HEK293 (cell line): Measurements from ENCODE around the gene TCF7L2.

Experiments used
- GFI1B ChIP-seq: fragments of 450-650 bp; formaldehyde crosslinking; IDR thresholded peaks from 2 replicates; pipeline ENCODE4 v1.5.1; 2016; ENCODE audit warnings: missing biosample characterization, missing genetic modification characterization
- KLF10 ChIP-seq: fragments of 450-650 bp; IDR thresholded peaks from 2 replicates; pipeline ENCODE4 v1.5.1; 2018; ENCODE audit warnings: missing biosample characterization, mild to moderate bottlenecking, missing genetic modification characterization
- RBAK ChIP-seq: fragments of 450-650 bp; formaldehyde crosslinking; IDR thresholded peaks from 2 replicates; pipeline ENCODE4 v1.5.1; 2016; ENCODE audit warnings: missing biosample characterization, missing genetic modification characterization
- SALL2 ChIP-seq: fragments of 450-650 bp; formaldehyde crosslinking; IDR thresholded peaks from 2 replicates; pipeline ENCODE4 v1.5.0; 2017; ENCODE audit warnings: missing biosample characterization, mild to moderate bottlenecking, missing genetic modification characterization, borderline replicate concordance
- SETDB1 ChIP-seq: IDR thresholded peaks from one replicate; pipeline ENCODE4 v1.6.1; 2017; ENCODE audit warnings: mild to moderate bottlenecking, low read length, moderate library complexity, mixed read lengths; ENCODE audit not compliant: insufficient read length
- SP2 ChIP-seq: fragments of 450-650 bp; formaldehyde crosslinking; IDR thresholded peaks from 2 replicates; pipeline ENCODE4 v1.5.1; 2016; ENCODE audit warnings: missing biosample characterization, missing genetic modification characterization
- SP3 ChIP-seq: fragments of 450-650 bp; formaldehyde crosslinking; IDR thresholded peaks from 2 replicates; pipeline ENCODE4 v1.5.1; 2016; ENCODE audit warnings: missing biosample characterization, missing genetic modification characterization
- ZNF354C ChIP-seq: fragments of 450-650 bp; formaldehyde crosslinking; IDR thresholded peaks from 2 replicates; pipeline ENCODE4 v1.5.1; 2016; ENCODE audit warnings: missing biosample characterization, missing genetic modification characterization, low read depth, borderline replicate concordance
- ZNF416 ChIP-seq: fragments of 450-650 bp; formaldehyde crosslinking; IDR thresholded peaks from 2 replicates; pipeline ENCODE4 v1.5.1; 2016; ENCODE audit warnings: missing biosample characterization, missing genetic modification characterization
- ZNF660 ChIP-seq: fragments of 450-650 bp; IDR thresholded peaks from 2 replicates; pipeline ENCODE4 v1.5.1; 2018; ENCODE audit warnings: missing biosample characterization, mild to moderate bottlenecking, missing genetic modification characterization
- ZXDB ChIP-seq: fragments of 450-650 bp; formaldehyde crosslinking; IDR thresholded peaks from 2 replicates; pipeline ENCODE4 v1.5.1; 2016; ENCODE audit warnings: missing biosample characterization, missing genetic modification characterization
- TF ChIP-seq, protein P1 (sequence below): fragments of 450-650 bp; formaldehyde crosslinking; IDR thresholded peaks from 2 replicates; pipeline ENCODE4 v1.5.1; 2016; ENCODE audit warnings: missing biosample characterization, missing genetic modification characterization, borderline replicate concordance
- TF ChIP-seq, protein P2 (sequence below): fragments of 450-650 bp; IDR thresholded peaks from 2 replicates; pipeline ENCODE4 v1.5.1; 2018; ENCODE audit warnings: missing biosample characterization, mild to moderate bottlenecking, missing genetic modification characterization
- TF ChIP-seq, protein P3 (sequence below): fragments of 450-650 bp; formaldehyde crosslinking; IDR thresholded peaks from 2 replicates; pipeline ENCODE4 v1.5.1; 2016; ENCODE audit warnings: missing biosample characterization, missing genetic modification characterization
- TF ChIP-seq, protein P4 (sequence below): fragments of 450-650 bp; formaldehyde crosslinking; IDR thresholded peaks from 2 replicates; pipeline ENCODE4 v1.5.1; 2016; ENCODE audit warnings: missing biosample characterization, missing genetic modification characterization
- TF ChIP-seq, protein P5 (sequence below): fragments of 450-650 bp; formaldehyde crosslinking; optimal IDR thresholded peaks from 2 replicates; pipeline ENCODE3; 2016; ENCODE audit warnings: missing biosample characterization, mild to moderate bottlenecking, missing genetic modification characterization
- TF ChIP-seq, protein P6 (sequence below): fragments of 450-650 bp; formaldehyde crosslinking; IDR thresholded peaks from 2 replicates; pipeline ENCODE4 v1.5.1; 2016; ENCODE audit warnings: missing biosample characterization, missing genetic modification characterization

TCF7L2 gene

DNA sequence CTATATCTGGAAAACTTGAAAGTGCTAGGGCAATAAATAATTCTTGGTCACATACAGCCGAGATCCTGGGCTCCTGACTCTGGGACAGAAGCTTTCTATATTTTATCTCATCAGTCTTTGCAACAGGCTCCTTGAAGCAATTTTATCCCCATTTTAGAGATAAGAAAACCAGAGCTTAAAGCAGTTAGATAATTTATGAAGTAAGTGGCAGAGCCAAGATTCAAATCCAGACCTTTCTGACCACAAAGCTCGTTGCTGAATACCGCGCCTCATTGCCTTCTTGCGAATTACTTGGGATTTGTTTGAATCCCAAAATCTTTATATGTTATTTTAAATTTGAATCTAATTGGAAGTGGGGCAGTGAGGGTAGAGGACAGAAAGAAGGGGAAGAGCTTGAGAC lies 106.0 kb downstream of the TCF7L2 start (continued):
- TF ChIP-seq, protein P1, sequence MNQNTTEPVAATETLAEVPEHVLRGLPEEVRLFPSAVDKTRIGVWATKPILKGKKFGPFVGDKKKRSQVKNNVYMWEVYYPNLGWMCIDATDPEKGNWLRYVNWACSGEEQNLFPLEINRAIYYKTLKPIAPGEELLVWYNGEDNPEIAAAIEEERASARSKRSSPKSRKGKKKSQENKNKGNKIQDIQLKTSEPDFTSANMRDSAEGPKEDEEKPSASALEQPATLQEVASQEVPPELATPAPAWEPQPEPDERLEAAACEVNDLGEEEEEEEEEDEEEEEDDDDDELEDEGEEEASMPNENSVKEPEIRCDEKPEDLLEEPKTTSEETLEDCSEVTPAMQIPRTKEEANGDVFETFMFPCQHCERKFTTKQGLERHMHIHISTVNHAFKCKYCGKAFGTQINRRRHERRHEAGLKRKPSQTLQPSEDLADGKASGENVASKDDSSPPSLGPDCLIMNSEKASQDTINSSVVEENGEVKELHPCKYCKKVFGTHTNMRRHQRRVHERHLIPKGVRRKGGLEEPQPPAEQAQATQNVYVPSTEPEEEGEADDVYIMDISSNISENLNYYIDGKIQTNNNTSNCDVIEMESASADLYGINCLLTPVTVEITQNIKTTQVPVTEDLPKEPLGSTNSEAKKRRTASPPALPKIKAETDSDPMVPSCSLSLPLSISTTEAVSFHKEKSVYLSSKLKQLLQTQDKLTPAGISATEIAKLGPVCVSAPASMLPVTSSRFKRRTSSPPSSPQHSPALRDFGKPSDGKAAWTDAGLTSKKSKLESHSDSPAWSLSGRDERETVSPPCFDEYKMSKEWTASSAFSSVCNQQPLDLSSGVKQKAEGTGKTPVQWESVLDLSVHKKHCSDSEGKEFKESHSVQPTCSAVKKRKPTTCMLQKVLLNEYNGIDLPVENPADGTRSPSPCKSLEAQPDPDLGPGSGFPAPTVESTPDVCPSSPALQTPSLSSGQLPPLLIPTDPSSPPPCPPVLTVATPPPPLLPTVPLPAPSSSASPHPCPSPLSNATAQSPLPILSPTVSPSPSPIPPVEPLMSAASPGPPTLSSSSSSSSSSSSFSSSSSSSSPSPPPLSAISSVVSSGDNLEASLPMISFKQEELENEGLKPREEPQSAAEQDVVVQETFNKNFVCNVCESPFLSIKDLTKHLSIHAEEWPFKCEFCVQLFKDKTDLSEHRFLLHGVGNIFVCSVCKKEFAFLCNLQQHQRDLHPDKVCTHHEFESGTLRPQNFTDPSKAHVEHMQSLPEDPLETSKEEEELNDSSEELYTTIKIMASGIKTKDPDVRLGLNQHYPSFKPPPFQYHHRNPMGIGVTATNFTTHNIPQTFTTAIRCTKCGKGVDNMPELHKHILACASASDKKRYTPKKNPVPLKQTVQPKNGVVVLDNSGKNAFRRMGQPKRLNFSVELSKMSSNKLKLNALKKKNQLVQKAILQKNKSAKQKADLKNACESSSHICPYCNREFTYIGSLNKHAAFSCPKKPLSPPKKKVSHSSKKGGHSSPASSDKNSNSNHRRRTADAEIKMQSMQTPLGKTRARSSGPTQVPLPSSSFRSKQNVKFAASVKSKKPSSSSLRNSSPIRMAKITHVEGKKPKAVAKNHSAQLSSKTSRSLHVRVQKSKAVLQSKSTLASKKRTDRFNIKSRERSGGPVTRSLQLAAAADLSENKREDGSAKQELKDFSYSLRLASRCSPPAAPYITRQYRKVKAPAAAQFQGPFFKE (tag by site-specific recombination) = no peak
- TF ChIP-seq ZNF354C (tag by site-specific recombination) (no peak), KLF10 (tag by site-specific recombination) (no peak), ZNF416 (tag by site-specific recombination) (no peak), SETDB1 (no peak), GFI1B (tag by site-specific recombination) (peak; percentile 92), RBAK (no peak), SP2 (no peak), ZNF660 (no peak), ZXDB (tag by site-specific recombination) (peak; percentile 39; the same call in 1 of the 2 replicates), SP3 (tag by site-specific recombination) (no peak), SALL2 (no peak)
- TF ChIP-seq, protein P2, sequence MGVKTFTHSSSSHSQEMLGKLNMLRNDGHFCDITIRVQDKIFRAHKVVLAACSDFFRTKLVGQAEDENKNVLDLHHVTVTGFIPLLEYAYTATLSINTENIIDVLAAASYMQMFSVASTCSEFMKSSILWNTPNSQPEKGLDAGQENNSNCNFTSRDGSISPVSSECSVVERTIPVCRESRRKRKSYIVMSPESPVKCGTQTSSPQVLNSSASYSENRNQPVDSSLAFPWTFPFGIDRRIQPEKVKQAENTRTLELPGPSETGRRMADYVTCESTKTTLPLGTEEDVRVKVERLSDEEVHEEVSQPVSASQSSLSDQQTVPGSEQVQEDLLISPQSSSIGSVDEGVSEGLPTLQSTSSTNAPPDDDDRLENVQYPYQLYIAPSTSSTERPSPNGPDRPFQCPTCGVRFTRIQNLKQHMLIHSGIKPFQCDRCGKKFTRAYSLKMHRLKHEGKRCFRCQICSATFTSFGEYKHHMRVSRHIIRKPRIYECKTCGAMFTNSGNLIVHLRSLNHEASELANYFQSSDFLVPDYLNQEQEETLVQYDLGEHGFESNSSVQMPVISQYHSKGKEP (tag by site-specific recombination) = no peak
- TF ChIP-seq, protein P3, sequence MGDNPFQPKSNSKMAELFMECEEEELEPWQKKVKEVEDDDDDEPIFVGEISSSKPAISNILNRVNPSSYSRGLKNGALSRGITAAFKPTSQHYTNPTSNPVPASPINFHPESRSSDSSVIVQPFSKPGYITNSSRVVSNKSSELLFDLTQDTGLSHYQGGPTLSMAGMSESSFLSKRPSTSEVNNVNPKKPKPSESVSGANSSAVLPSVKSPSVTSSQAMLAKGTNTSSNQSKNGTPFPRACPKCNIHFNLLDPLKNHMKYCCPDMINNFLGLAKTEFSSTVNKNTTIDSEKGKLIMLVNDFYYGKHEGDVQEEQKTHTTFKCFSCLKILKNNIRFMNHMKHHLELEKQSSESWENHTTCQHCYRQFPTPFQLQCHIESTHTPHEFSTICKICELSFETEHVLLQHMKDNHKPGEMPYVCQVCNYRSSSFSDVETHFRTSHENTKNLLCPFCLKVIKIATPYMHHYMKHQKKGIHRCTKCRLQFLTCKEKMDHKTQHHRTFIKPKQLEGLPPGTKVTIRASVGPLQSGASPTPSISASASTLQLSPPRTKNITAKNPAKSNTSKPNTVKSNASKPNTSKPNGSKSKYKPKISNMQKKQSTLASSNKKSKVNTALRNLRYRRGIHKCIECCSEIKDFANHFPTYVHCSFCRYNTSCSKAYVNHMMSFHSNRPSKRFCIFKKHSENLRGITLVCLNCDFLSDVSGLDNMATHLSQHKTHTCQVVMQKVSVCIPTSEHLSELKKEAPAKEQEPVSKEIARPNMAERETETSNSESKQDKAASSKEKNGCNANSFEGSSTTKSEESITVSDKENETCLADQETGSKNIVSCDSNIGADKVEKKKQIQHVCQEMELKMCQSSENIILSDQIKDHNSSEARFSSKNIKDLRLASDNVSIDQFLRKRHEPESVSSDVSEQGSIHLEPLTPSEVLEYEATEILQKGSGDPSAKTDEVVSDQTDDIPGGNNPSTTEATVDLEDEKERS (tag by site-specific recombination) = no peak
- TF ChIP-seq, protein P4, sequence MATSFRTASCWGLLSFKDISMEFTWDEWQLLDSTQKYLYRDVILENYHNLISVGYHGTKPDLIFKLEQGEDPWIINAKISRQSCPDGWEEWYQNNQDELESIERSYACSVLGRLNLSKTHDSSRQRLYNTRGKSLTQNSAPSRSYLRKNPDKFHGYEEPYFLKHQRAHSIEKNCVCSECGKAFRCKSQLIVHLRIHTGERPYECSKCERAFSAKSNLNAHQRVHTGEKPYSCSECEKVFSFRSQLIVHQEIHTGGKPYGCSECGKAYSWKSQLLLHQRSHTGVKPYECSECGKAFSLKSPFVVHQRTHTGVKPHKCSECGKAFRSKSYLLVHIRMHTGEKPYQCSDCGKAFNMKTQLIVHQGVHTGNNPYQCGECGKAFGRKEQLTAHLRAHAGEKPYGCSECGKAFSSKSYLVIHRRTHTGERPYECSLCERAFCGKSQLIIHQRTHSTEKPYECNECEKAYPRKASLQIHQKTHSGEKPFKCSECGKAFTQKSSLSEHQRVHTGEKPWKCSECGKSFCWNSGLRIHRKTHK (tag by site-specific recombination) = no peak
- TF ChIP-seq, protein P5, sequence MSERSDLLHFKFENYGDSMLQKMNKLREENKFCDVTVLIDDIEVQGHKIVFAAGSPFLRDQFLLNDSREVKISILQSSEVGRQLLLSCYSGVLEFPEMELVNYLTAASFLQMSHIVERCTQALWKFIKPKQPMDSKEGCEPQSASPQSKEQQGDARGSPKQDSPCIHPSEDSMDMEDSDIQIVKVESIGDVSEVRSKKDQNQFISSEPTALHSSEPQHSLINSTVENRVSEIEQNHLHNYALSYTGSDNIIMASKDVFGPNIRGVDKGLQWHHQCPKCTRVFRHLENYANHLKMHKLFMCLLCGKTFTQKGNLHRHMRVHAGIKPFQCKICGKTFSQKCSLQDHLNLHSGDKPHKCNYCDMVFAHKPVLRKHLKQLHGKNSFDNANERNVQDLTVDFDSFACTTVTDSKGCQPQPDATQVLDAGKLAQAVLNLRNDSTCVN (tag by site-specific recombination) = no peak
- TF ChIP-seq, protein P6, sequence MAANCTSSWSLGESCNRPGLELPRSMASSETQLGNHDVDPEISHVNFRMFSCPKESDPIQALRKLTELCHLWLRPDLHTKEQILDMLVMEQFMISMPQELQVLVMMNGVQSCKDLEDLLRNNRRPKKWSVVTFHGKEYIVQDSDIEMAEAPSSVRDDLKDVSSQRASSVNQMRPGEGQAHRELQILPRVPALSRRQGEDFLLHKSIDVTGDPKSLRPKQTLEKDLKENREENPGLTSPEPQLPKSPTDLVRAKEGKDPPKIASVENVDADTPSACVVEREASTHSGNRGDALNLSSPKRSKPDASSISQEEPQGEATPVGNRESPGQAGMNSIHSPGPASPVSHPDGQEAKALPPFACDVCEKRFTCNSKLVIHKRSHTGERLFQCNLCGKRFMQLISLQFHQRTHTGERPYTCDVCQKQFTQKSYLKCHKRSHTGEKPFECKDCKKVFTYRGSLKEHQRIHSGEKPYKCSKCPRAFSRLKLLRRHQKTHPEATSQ (tag by site-specific recombination) = no peak
